RWPE2 (cell line): ENCODE measurements around the gene COPRS.

Experiments used
- ATAC-seq: fragments of 200-7000 bp; cut with Tn5 transposase; 3 replicates; pipeline ENCODE4 v1.9.1; 2021; ENCODE audit warnings: low read depth
- DNase-seq: peaks from one replicate; pipeline ENCODE4 v3.0.0-alpha.2; 2020; ENCODE audit warnings: low spot score
- H3K27ac ChIP-seq: fragments of 450-650 bp; 2 replicates; pipeline ENCODE4 v1.5.1; 2017; ENCODE audit warnings: mild to moderate bottlenecking; ENCODE audit not compliant: poor library complexity, severe bottlenecking
- H3K27me3 ChIP-seq: fragments of 250-450 bp; sonication (Bioruptor Pico); 2 replicates; pipeline ENCODE4 v1.5.1; 2021; ENCODE audit warnings: mild to moderate bottlenecking, moderate library complexity; ENCODE audit not compliant: insufficient read depth, poor library complexity, severe bottlenecking
- H3K36me3 ChIP-seq: fragments of 250-450 bp; sonication (Bioruptor Pico); 2 replicates; pipeline ENCODE4 v1.5.1; 2020; ENCODE audit warnings: low read depth, mild to moderate bottlenecking, moderate library complexity
- H3K4me1 ChIP-seq: fragments of 250-450 bp; sonication (Bioruptor Pico); 2 replicates; pipeline ENCODE4 v1.5.1; 2021; ENCODE audit warnings: mild to moderate bottlenecking, moderate library complexity; ENCODE audit not compliant: insufficient read depth, poor library complexity, severe bottlenecking
- H3K4me3 ChIP-seq: fragments of 250-450 bp; sonication (Bioruptor Pico); 2 replicates; pipeline ENCODE4 v1.5.1; 2021; ENCODE audit warnings: mild to moderate bottlenecking, moderate library complexity; ENCODE audit not compliant: severe bottlenecking
- H3K9me3 ChIP-seq: fragments of 250-450 bp; sonication (Bioruptor Pico); 2 replicates; pipeline ENCODE4 v1.5.1; 2021; ENCODE audit warnings: mild to moderate bottlenecking, moderate library complexity; ENCODE audit not compliant: severe bottlenecking
- TF ChIP-seq, protein P1 (sequence below): fragments of 450-650 bp; IDR thresholded peaks from one replicate; pipeline ENCODE4 v1.5.1; 2017; ENCODE audit warnings: mild to moderate bottlenecking, moderate library complexity; ENCODE audit not compliant: poor library complexity, severe bottlenecking

The COPRS gene

DNA sequence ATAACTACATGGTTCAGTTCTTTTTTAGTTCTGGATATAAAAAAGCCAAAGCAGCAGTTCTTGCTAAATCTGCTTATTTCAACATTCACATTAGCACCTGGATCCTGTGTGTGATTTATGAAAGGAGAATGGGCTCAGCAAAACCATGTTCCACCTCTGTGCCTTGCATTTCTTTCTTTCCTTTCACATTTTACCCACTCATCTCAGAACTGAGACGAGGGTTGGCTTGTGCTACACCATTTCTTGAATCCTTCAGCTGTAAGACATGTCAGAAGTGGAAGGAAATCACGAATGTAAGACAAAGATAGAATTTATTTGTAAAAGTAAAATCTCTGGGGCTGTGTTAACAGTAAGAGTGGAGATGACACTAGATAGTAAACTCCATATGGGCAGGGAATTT, 43.6 kb upstream of the COPRS start:
- Histone ChIP-seq H3K36me3 (peaks cover 29% of the 10 kb centered on the region), H3K4me1 (peaks cover 3% of the 10 kb centered on the region), H3K9me3 (no peaks in the 10 kb centered on the region), H3K27ac (no peak overlapping the region), H3K27me3 (no peaks in the 10 kb centered on the region), H3K4me3 (no peak overlapping the region)
- TF ChIP-seq, protein P1, sequence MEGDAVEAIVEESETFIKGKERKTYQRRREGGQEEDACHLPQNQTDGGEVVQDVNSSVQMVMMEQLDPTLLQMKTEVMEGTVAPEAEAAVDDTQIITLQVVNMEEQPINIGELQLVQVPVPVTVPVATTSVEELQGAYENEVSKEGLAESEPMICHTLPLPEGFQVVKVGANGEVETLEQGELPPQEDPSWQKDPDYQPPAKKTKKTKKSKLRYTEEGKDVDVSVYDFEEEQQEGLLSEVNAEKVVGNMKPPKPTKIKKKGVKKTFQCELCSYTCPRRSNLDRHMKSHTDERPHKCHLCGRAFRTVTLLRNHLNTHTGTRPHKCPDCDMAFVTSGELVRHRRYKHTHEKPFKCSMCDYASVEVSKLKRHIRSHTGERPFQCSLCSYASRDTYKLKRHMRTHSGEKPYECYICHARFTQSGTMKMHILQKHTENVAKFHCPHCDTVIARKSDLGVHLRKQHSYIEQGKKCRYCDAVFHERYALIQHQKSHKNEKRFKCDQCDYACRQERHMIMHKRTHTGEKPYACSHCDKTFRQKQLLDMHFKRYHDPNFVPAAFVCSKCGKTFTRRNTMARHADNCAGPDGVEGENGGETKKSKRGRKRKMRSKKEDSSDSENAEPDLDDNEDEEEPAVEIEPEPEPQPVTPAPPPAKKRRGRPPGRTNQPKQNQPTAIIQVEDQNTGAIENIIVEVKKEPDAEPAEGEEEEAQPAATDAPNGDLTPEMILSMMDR: no peak
- ATAC-seq (no peak), DNase-seq (no peak)

DNA sequence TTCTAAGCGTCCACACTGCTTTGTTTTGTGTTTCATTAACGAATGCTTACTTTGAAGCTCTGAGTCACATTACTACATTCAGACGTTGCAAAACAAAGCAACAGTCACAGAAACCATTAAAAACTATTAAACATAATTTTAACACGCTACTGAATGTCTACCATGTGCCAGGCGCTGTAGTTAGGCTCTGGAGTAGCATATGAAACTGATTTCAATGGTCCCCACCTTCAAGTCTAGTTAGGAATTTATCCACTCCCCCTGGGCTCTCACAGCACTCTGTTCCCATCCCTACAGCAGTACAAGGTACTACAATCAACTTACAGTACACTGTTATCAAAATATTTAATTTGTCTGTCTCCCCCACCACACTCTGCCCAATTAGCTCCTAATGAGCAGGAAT, 41.8 kb upstream of the COPRS start:
- H3K27ac ChIP-seq: peak overlapping the region; percentile 23
- H3K4me3 ChIP-seq: peak overlapping the region; percentile 53
- H3K27me3 ChIP-seq: no peaks in the 10 kb centered on the region
- H3K9me3 ChIP-seq: no peaks in the 10 kb centered on the region
- peaks cover 3% of the 10 kb centered on the region for H3K4me1 ChIP-seq
- peaks cover 45% of the 10 kb centered on the region for H3K36me3 ChIP-seq
- ATAC-seq (peak; percentile 11; the same call in 2 of the 3 replicates), DNase-seq (no peak)
- TF ChIP-seq, protein P1: no peak

DNA sequence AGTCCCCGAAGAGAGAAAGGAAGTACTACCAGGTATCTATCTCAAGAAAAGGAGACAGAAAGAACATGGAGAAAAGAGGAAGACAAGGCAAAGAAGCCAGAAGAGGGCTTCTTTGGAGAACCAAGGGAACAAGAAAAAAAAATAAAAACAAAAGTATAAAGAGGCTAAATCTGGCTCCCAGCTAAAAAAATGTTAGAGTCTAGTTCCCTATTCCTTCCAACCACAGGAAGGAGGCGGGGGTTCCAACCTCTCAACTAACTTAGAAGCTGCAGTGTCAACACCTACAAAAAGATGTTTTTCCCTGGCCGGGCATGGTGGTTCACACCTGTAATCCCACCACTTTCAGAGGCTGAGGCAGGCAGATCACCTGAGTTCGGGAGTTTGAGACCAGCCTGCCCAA, 29.1 kb upstream of the COPRS start:
- Histone ChIP-seq H3K9me3 (no peaks in the 10 kb centered on the region), H3K36me3 (peaks cover 95% of the 10 kb centered on the region)

DNA sequence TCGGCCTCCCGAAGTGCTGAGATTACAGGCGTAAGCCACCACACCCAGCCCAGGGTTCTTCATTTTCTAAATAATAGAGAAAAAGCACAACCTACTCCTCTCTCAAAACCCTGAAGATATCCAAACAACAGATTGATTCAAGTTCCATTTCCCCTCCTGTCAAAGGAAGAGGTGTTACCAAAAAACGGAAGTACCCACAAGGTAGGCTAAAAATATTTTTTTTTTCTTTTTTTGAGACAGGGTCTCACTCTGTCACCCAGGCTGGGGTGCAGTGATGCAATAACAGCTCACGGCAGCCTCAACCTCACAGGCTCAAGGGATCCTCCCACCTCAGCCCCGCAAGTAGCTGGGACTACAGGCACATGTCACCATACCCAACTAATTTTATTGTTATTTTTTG, 23.5 kb upstream of the COPRS start:
- Histone ChIP-seq H3K9me3 (no peaks in the 10 kb centered on the region), H3K27me3 (no peaks in the 10 kb centered on the region), H3K27ac (no peak overlapping the region), H3K36me3 (peaks cover 91% of the 10 kb centered on the region), H3K4me3 (no peak overlapping the region), H3K4me1 (no peaks in the 10 kb centered on the region)
- ATAC-seq: no peak
- no peak for DNase-seq
- TF ChIP-seq, protein P1: no peak

More for the DNA sequence above, 29.1 kb upstream of the COPRS start:
- H3K27ac ChIP-seq: no peak overlapping the region
- DNase-seq (no peak), ATAC-seq (no peak)
- TF ChIP-seq, protein P1: no peak
- H3K4me3 ChIP-seq: no peak overlapping the region
- no peaks in the 10 kb centered on the region for H3K27me3 ChIP-seq
- H3K4me1 ChIP-seq: no peaks in the 10 kb centered on the region

DNA sequence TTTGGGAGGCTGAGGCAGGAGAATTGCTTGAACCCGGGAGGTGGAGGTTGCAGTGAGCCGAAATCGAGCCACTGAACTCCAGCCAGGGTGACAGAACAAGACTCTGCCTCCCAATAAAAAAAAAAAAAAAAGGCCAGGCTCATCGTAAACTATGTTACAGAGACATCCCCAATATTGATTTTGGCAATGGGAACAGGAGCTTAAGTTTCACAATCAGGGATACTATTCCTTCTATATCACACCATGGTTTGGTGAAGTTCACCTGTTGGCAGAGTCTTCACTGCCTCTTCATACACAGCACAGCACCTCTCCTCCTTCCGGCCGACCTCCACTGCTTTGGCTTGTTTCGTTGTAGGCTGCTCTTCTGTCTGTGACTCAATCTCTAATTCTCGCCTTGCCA, 21.3 kb upstream of the COPRS start:
- peaks cover 87% of the 10 kb centered on the region for H3K36me3 ChIP-seq
- H3K9me3 ChIP-seq: no peaks in the 10 kb centered on the region
- ATAC-seq: no peak
- H3K27ac ChIP-seq: no peak overlapping the region
- H3K4me1 ChIP-seq: no peaks in the 10 kb centered on the region
- TF ChIP-seq, protein P1: no peak
- no peak overlapping the region for H3K4me3 ChIP-seq
- H3K27me3 ChIP-seq: no peaks in the 10 kb centered on the region
- no peak for DNase-seq
